Liver (tissue), 9 donors: ENCODE measurements around the gene EIF2B5. TPM values are rescaled to one million over a fixed set of nuclear protein-coding genes. Genes with fewer than 3 reads are reported as not detected.

ENCODE experiments used
- DNase-seq: peaks from one replicate; pipeline ENCODE4 v3.0.0-alpha.2; 2017; ENCODE audit warnings: low spot score
- H3K27ac ChIP-seq, 2 donors: one replicate each; pipeline ENCODE4 v1.7.0; 2013; ENCODE audit warnings: inconsistent platforms in 2 of 2, low read length in 2 of 2, control low read depth in 1 of 2, low read depth in 1 of 2, mild to moderate bottlenecking in 1 of 2
- H3K27me3 ChIP-seq, 4 donors: one replicate each; pipeline versions ENCODE4 v1.6.1 to v1.7.0; 2013; ENCODE audit warnings: low read length in 3 of 4, inconsistent platforms in 1 of 4, mild to moderate bottlenecking in 1 of 4, moderate library complexity in 1 of 4; ENCODE audit not compliant: control insufficient read depth in 4 of 4, insufficient read depth in 4 of 4
- H3K36me3 ChIP-seq, 4 donors: one replicate each; pipeline versions ENCODE4 v1.6.1 to v1.7.0; 2013; ENCODE audit warnings: low read length in 3 of 4, mild to moderate bottlenecking in 3 of 4, low read depth in 1 of 4, moderate library complexity in 1 of 4; ENCODE audit not compliant: control insufficient read depth in 4 of 4, insufficient read depth in 3 of 4
- H3K4me1 ChIP-seq, 4 donors: one replicate each; pipeline versions ENCODE4 v1.6.1 to v1.7.0; 2013; ENCODE audit warnings: low read length in 3 of 4, mild to moderate bottlenecking in 3 of 4, moderate library complexity in 1 of 4; ENCODE audit not compliant: control insufficient read depth in 4 of 4, insufficient read depth in 4 of 4
- H3K4me3 ChIP-seq, 3 donors: one replicate each; pipeline versions ENCODE4 v1.6.1 to v1.7.0; 2013; ENCODE audit warnings: low read length in 3 of 3, control low read depth in 1 of 3, low read depth in 1 of 3, mild to moderate bottlenecking in 1 of 3
- H3K9ac ChIP-seq, 2 donors: one replicate each; pipeline ENCODE4 v1.7.0; 2013; ENCODE audit warnings: low read length in 2 of 2, mild to moderate bottlenecking in 2 of 2, moderate library complexity in 2 of 2, control low read depth in 1 of 2, low read depth in 1 of 2
- H3K9me3 ChIP-seq, 4 donors: one replicate each; pipeline versions ENCODE4 v1.6.1 to v1.7.0; 2013; ENCODE audit warnings: low read length in 3 of 4; ENCODE audit not compliant: control insufficient read depth in 4 of 4
- CTCF ChIP-seq: fragments of 150-350 bp; IDR thresholded peaks from 2 replicates; pipeline ENCODE4 v1.5.1; 2017; ENCODE audit warnings: improper control_type of control experiment, low read depth, low read length; ENCODE audit not compliant: missing input control
- EGR1 ChIP-seq, 2 donors: IDR thresholded peaks; 2 replicates each; pipeline ENCODE4 v1.6.1; 2016 to 2018; ENCODE audit warnings: antibody characterized with exemption in 2 of 2, low read depth in 2 of 2
- FOXA1 ChIP-seq: IDR thresholded peaks from 2 replicates; pipeline ENCODE4 v1.6.1; 2016; ENCODE audit warnings: antibody characterized with exemption
- FOXA2 ChIP-seq: IDR thresholded peaks from 2 replicates; pipeline ENCODE4 v1.6.1; 2016; ENCODE audit warnings: antibody characterized with exemption
- GABPA ChIP-seq, 2 donors: IDR thresholded peaks in 1 of 2; conservative IDR thresholded peaks in 1 of 2; 2 replicates each; pipeline ENCODE4 v1.6.1; 2016; ENCODE audit warnings: antibody characterized with exemption in 2 of 2, mild to moderate bottlenecking in 1 of 2, moderate library complexity in 1 of 2
- HNF4A ChIP-seq, 2 donors: conservative IDR thresholded peaks; 2 replicates each; pipeline ENCODE4 v1.6.1; 2016; ENCODE audit warnings: antibody characterized with exemption in 2 of 2, mild to moderate bottlenecking in 2 of 2
- HNF4G ChIP-seq: IDR thresholded peaks from 2 replicates; pipeline ENCODE4 v1.6.1; 2016; ENCODE audit warnings: antibody characterized with exemption
- JUND ChIP-seq, 2 donors: IDR thresholded peaks; 2 replicates each; pipeline ENCODE4 v1.6.1; 2016; ENCODE audit warnings: antibody characterized with exemption in 2 of 2
- MAX ChIP-seq: IDR thresholded peaks from 2 replicates; pipeline ENCODE4 v1.6.1; 2016; ENCODE audit warnings: antibody characterized with exemption
- NR2F2 ChIP-seq: IDR thresholded peaks from 2 replicates; pipeline ENCODE4 v1.6.1; 2016; ENCODE audit warnings: antibody characterized with exemption
- RAD21 ChIP-seq, 2 donors: IDR thresholded peaks; 2 replicates each; pipeline ENCODE4 v1.6.1; 2016; ENCODE audit warnings: antibody characterized with exemption in 2 of 2, mild to moderate bottlenecking in 2 of 2
- REST ChIP-seq: IDR thresholded peaks from 2 replicates; pipeline ENCODE4 v1.6.1; 2016; ENCODE audit warnings: antibody characterized with exemption, mild to moderate bottlenecking
- RXRA ChIP-seq, 2 donors: IDR thresholded peaks; 2 replicates each; pipeline ENCODE4 v1.6.1; 2017 to 2018; ENCODE audit warnings: antibody characterized with exemption in 2 of 2, mild to moderate bottlenecking in 1 of 2
- SP1 ChIP-seq: IDR thresholded peaks from 2 replicates; pipeline ENCODE4 v1.6.1; 2018; ENCODE audit warnings: antibody characterized with exemption, mild to moderate bottlenecking
- TAF1 ChIP-seq: conservative IDR thresholded peaks from 2 replicates; pipeline ENCODE4 v1.6.1; 2016; ENCODE audit warnings: antibody characterized with exemption, mild to moderate bottlenecking
- YY1 ChIP-seq: IDR thresholded peaks from 2 replicates; pipeline ENCODE4 v1.6.1; 2016; ENCODE audit warnings: antibody characterized with exemption, mild to moderate bottlenecking
- ZBTB33 ChIP-seq: IDR thresholded peaks from 2 replicates; pipeline ENCODE4 v1.6.1; 2016; ENCODE audit warnings: antibody characterized with exemption
- WGBS: extraction: QIAGEN DNeasy Blood & Tissue Kit; methylation state at CpG from one replicate; pipeline ENCODE4 v1.1.7; 2013; 5-methylcytosine and 5-hydroxymethylcytosine counted together
- polyA plus RNA-seq, 2 donors: library from polyadenylated mRNA; stranded (reverse) in 1 of 2; unstranded in 1 of 2; fragments of 200-250 nt in 1 of 2; fragments of >200 nt in 1 of 2; fragmentation: Nextera tagmentation in 1 of 2; extraction: Ambion mirVana in 1 of 2; gene quantifications; one replicate each; pipeline versions ENCODE4 v1.2.1 to v1.2.3, GENCODE V29; 2013 to 2015
- total RNA-seq, 2 donors: library from RNA; depleted of rRNA; stranded (reverse); fragments of >200 nt; gene quantifications; one replicate each; pipeline ENCODE4 v1.2.3, GENCODE V29; 2014
- donor health status: healthy.
- donor health status: healthy.
- donor health status: healthy.
- donor health status: healthy.
- donor health status: healthy.

EIF2B5 gene
- total and polyA plus RNA-seq, 4 donors: 19.0 to 34.3 (median 24.4) TPM

- Histone ChIP-seq H3K9me3 (no peaks in the 10 kb centered on the region), H3K4me1 (peaks cover 6 to 29% (median 19%) of the 10 kb centered on the region in 4 donors), H3K27me3 (no peaks in the 10 kb centered on the region), H3K36me3 (peaks cover 10 to 42% (median 27%) of the 10 kb centered on the region in 4 donors), H3K9ac (peak overlapping the region in 1 of 2 donors; percentile 55), H3K4me3 (peak overlapping the region; percentile 79 to 96 (median 92)), H3K27ac (peak overlapping the region; percentile 33 to 94)
- 62% methylated on average over 3 of the region's 3 CpGs for WGBS
- DNase-seq: no peak
- TF ChIP-seq TAF1 (no peak), ZBTB33 (no peak), EGR1 (IDR thresholded peaks at IDR 0.05; ENCODE audit: low read depth in 2 of 2) (no peak), HNF4G (no peak), CTCF (no peak), YY1 (no peak), FOXA2 (no peak), REST (no peak), RXRA (IDR thresholded peaks at IDR 0.05) (no peak), JUND (IDR thresholded peaks at IDR 0.05) (no peak), GABPA (IDR thresholded peaks at IDR 0.05 in 1 of 2, conservative IDR thresholded peaks at IDR 0.05 in 1 of 2) (no peak), SP1 (no peak), RAD21 (IDR thresholded peaks at IDR 0.05) (no peak), MAX (no peak), NR2F2 (no peak), FOXA1 (no peak), HNF4A (conservative IDR thresholded peaks at IDR 0.05) (no peak)
These were observed 40.8 kb downstream of the EIF2B5 start for GRCh38 chr3:184175981-184176376.
